DND-41 (cell line): Measurements from ENCODE around the gene BMPR2.
"Not testable (repeated sequence)": the region's sequence is repeated elsewhere in the genome, so short reads cannot be mapped to it uniquely, and the experiment has no call there.

ENCODE experiments used
- ATAC-seq: fragments of 200-7000 bp; cut with Tn5 transposase; 3 replicates; pipeline ENCODE4 v1.9.1; 2021; ENCODE audit warnings: low read depth; ENCODE audit not compliant: insufficient read depth
- DNase-seq: peaks from one replicate; pipeline ENCODE4 v3.0.0-alpha.2; 2020
- H2AFZ ChIP-seq: 2 replicates; pipeline ENCODE4 v1.6.0; 2012; ENCODE audit warnings: low read depth, low read length
- H3K27ac ChIP-seq: 2 replicates; pipeline ENCODE4 v1.5.1; 2012; ENCODE audit warnings: low read length, inconsistent platforms
- H3K27me3 ChIP-seq: fragments of 200-600 bp; sonication (generic); 2 replicates; pipeline ENCODE4 v1.6.0; 2012; ENCODE audit warnings: low read length, mild to moderate bottlenecking, inconsistent platforms; ENCODE audit not compliant: insufficient read depth, poor library complexity
- H3K36me3 ChIP-seq: 2 replicates; pipeline ENCODE4 v1.5.1; 2012; ENCODE audit warnings: low read length, inconsistent platforms; ENCODE audit not compliant: insufficient read depth
- H3K4me1 ChIP-seq: 2 replicates; pipeline ENCODE4 v1.5.1; 2012; ENCODE audit warnings: mild to moderate bottlenecking, low read length; ENCODE audit not compliant: insufficient read depth
- H3K4me2 ChIP-seq: 2 replicates; pipeline ENCODE4 v1.6.0; 2012; ENCODE audit warnings: mild to moderate bottlenecking, moderate library complexity, low read length, inconsistent platforms; ENCODE audit not compliant: insufficient read depth
- H3K4me3 ChIP-seq, 2 experiments: fragments of 200-600 bp in 1 of 2; shearing (Covaris generic) in 1 of 2; 2 replicates each; pipeline ENCODE4 v1.5.1; 2012 to 2016; ENCODE audit warnings: inconsistent platforms in 2 of 2, low read length in 2 of 2, mild to moderate bottlenecking in 2 of 2, low read depth in 1 of 2, moderate library complexity in 1 of 2
- H3K79me2 ChIP-seq: 2 replicates; pipeline ENCODE4 v1.6.0; 2012; ENCODE audit warnings: low read length, inconsistent platforms; ENCODE audit not compliant: insufficient read depth
- H3K9ac ChIP-seq: 2 replicates; pipeline ENCODE4 v1.6.0; 2012; ENCODE audit warnings: low read depth, mild to moderate bottlenecking, inconsistent platforms, low read length, moderate library complexity
- H3K9me3 ChIP-seq: 2 replicates; pipeline ENCODE4 v1.5.1; 2012; ENCODE audit warnings: low read length, moderate library complexity, mild to moderate bottlenecking, inconsistent platforms; ENCODE audit not compliant: insufficient read depth, severe bottlenecking
- H4K20me1 ChIP-seq: 2 replicates; pipeline ENCODE4 v1.6.0; 2012; ENCODE audit warnings: low read length; ENCODE audit not compliant: insufficient read depth
- CTCF ChIP-seq: IDR thresholded peaks from 2 replicates; pipeline ENCODE4 v1.5.1; 2012; ENCODE audit warnings: borderline replicate concordance, low read length, moderate library complexity, mild to moderate bottlenecking; ENCODE audit not compliant: poor library complexity, severe bottlenecking; ENCODE audit errors: extremely low read depth
- EZH2 ChIP-seq: IDR thresholded peaks from 3 replicates; pipeline ENCODE4 v1.6.1; 2012; ENCODE audit warnings: borderline replicate concordance, low read depth, mild to moderate bottlenecking, moderate library complexity, low read length, inconsistent platforms; ENCODE audit not compliant: severe bottlenecking

BMPR2 gene

GRCh38 chr2:202490479-202490878, 114.4 kb downstream of the BMPR2 start:
- Histone ChIP-seq H4K20me1 (no peaks in the 10 kb centered on the region), H3K9me3 (no peaks in the 10 kb centered on the region), H2AFZ (no peak overlapping the region), H3K9ac (no peak overlapping the region), H3K79me2 (no peaks in the 10 kb centered on the region), H3K4me2 (no peak overlapping the region), H3K4me1 (no peaks in the 10 kb centered on the region), H3K27me3 (no peaks in the 10 kb centered on the region), H3K27ac (no peak overlapping the region), H3K36me3 (no peaks in the 10 kb centered on the region), H3K4me3 (no peak overlapping the region)
- TF ChIP-seq EZH2 (no peak), CTCF (no peak)
- ATAC-seq, result no peak
- no peak for DNase-seq

GRCh38 chr2:202491514-202491913, 115.4 kb downstream of the BMPR2 start:
- Histone ChIP-seq H4K20me1 (no peaks in the 10 kb centered on the region), H3K79me2 (no peaks in the 10 kb centered on the region)
- DNase-seq, result no peak

GRCh38 chr2:202494300-202495229, 118.4 kb downstream of the BMPR2 start:
- Histone ChIP-seq H3K9ac (no peak overlapping the region), H3K79me2 (no peaks in the 10 kb centered on the region), H2AFZ (no peak overlapping the region), H3K4me2 (no peak overlapping the region), H3K27me3 (no peaks in the 10 kb centered on the region), H3K27ac (no peak overlapping the region), H3K4me1 (no peaks in the 10 kb centered on the region), H4K20me1 (no peaks in the 10 kb centered on the region), H3K36me3 (no peaks in the 10 kb centered on the region), H3K9me3 (no peaks in the 10 kb centered on the region), H3K4me3 (no peak overlapping the region)
- ATAC-seq (no peak), DNase-seq (no peak)
- TF ChIP-seq EZH2, result no peak

More at GRCh38 chr2:202491514-202491913, 115.4 kb downstream of the BMPR2 start:
- Histone ChIP-seq H3K9me3 (no peaks in the 10 kb centered on the region), H3K27ac (no peak overlapping the region), H3K27me3 (no peaks in the 10 kb centered on the region), H3K9ac (no peak overlapping the region), H3K4me3 (no peak overlapping the region), H3K4me1 (no peaks in the 10 kb centered on the region), H2AFZ (no peak overlapping the region), H3K36me3 (no peaks in the 10 kb centered on the region), H3K4me2 (no peak overlapping the region)
- no peak for TF ChIP-seq CTCF
- no peak for TF ChIP-seq EZH2
- ATAC-seq, result no peak

- Histone ChIP-seq H3K27me3 (no peaks in the 10 kb centered on the region), H3K27ac (no peak overlapping the region), H2AFZ (no peak overlapping the region), H3K4me2 (no peak overlapping the region), H3K4me3 (no peak overlapping the region), H3K4me1 (no peaks in the 10 kb centered on the region), H4K20me1 (no peaks in the 10 kb centered on the region), H3K9me3 (no peaks in the 10 kb centered on the region), H3K9ac (no peak overlapping the region), H3K79me2 (no peaks in the 10 kb centered on the region), H3K36me3 (no peaks in the 10 kb centered on the region)
- no peak for DNase-seq
- ATAC-seq, result no peak
- TF ChIP-seq CTCF (no peak), EZH2 (no peak)
Observed at GRCh38 chr2:202495230-202495604, 119.1 kb downstream of the BMPR2 start.

GRCh38 chr2:202496835-202497472, 120.8 kb downstream of the BMPR2 start:
- ATAC-seq, H3K9ac ChIP-seq, H2AFZ ChIP-seq, DNase-seq, H3K36me3 ChIP-seq, H3K4me3 ChIP-seq, H3K79me2 ChIP-seq, H3K4me2 ChIP-seq, H3K27me3 ChIP-seq, H3K9me3 ChIP-seq, H3K4me1 ChIP-seq, H3K27ac ChIP-seq, H4K20me1 ChIP-seq: not testable (repeated sequence)

- not testable (repeated sequence) for H3K4me1 ChIP-seq, H3K27me3 ChIP-seq, H2AFZ ChIP-seq, H3K9me3 ChIP-seq, H3K4me2 ChIP-seq, ATAC-seq, H3K36me3 ChIP-seq, DNase-seq, H3K4me3 ChIP-seq, H3K9ac ChIP-seq, H3K79me2 ChIP-seq, H4K20me1 ChIP-seq, H3K27ac ChIP-seq
Observed at GRCh38 chr2:202497473-202497866, 121.3 kb downstream of the BMPR2 start.
